K562 (cell line): Measurements from ENCODE around the gene DLGAP1. TPM values are rescaled to one million over a fixed set of nuclear protein-coding genes. Genes with fewer than 3 reads are reported as not detected.

Experiments
- ATAC-seq: fragments of 200-7000 bp; cut with Tn5 transposase; 3 replicates; pipeline ENCODE4 v1.9.1; 2020; ENCODE audit warnings: moderate library complexity
- BruUV-seq: library from RNA; stranded (reverse); fragments of 400-500 nt; replicated peaks from 2 replicates; lab custom pipeline; 2021; lab: Mats Ljungman, UMichigan
- CTCF ChIA-PET: fragments of 300-600 bp; formaldehyde crosslinking; extraction: SDS; loops from one replicate; lab custom pipeline; 2021; ENCODE audit warnings: low intra/inter-chr PET ratio; lab: Yijun Ruan, JAX
- POLR2A ChIA-PET: fragments of 300-600, 350-650 bp; sonication (Branson Sonifier 250); formaldehyde crosslinking; extraction: SDS; loops from one replicate; lab custom pipeline; 2021; ENCODE audit warnings: antibody characterized with exemption, inconsistent platforms; lab: Yijun Ruan, JAX
- DNase-seq, 4 experiments: peaks; one replicate each; pipeline versions ENCODE4 v3.0.0 to v3.0.0-alpha.2; 2011 to 2018; ENCODE audit warnings: low spot score in 3 of 4, mixed read lengths in 3 of 4; ENCODE audit errors: extremely low read depth in 1 of 4
- FAIRE-seq: peaks from 2 replicates; lab custom pipeline; 2011; peaks lifted over from hg19 to GRCh38; lab: Jason Lieb, UNC
- H2AFZ ChIP-seq: 2 replicates; pipeline ENCODE4 v1.6.0; 2011; ENCODE audit warnings: low read depth, low read length, control low read depth, inconsistent platforms
- H3K27ac ChIP-seq: fragments of 200-600 bp; 3 replicates; pipeline ENCODE4 v1.8.0; 2011; ENCODE audit warnings: low read depth, mild to moderate bottlenecking, control low read depth, inconsistent platforms, low read length, moderate library complexity, mixed read lengths; ENCODE audit errors: extremely low read depth
- H3K27me3 ChIP-seq, 2 experiments: fragments of 300-600 bp in 1 of 2; 2 replicates in 1 of 2; 3 replicates in 1 of 2; pipeline versions ENCODE4 v1.6.0 to v1.8.0; 2011; ENCODE audit warnings: inconsistent platforms in 2 of 2, low read length in 2 of 2, mild to moderate bottlenecking in 1 of 2, mixed read lengths in 1 of 2, moderate library complexity in 1 of 2; ENCODE audit not compliant: control insufficient read depth in 2 of 2, insufficient read depth in 2 of 2
- H3K36me3 ChIP-seq: fragments of 300-600 bp; 3 replicates; pipeline ENCODE4 v1.8.0; 2011; ENCODE audit warnings: mild to moderate bottlenecking, low read length, inconsistent platforms; ENCODE audit not compliant: control insufficient read depth, insufficient read depth
- H3K4me1 ChIP-seq, 2 experiments: fragments of 200-600 bp in 1 of 2; replicated peaks in 1 of 2; 2 replicates in 1 of 2; 3 replicates in 1 of 2; pipeline versions ENCODE4 v1.5.1 to v1.8.0; 2011; ENCODE audit warnings: inconsistent platforms in 2 of 2, low read length in 2 of 2, mild to moderate bottlenecking in 1 of 2, mixed read lengths in 1 of 2, moderate library complexity in 1 of 2; ENCODE audit not compliant: control insufficient read depth in 2 of 2, insufficient read depth in 2 of 2
- H3K4me2 ChIP-seq: 2 replicates; pipeline ENCODE4 v1.6.1; 2011; ENCODE audit warnings: low read length, control low read depth, inconsistent platforms, mixed read lengths; ENCODE audit not compliant: insufficient read depth
- H3K4me3 ChIP-seq: fragments of 200-600 bp; sonication (generic), shearing (Covaris generic); 2 replicates; pipeline ENCODE4 v1.5.1; 2016; ENCODE audit warnings: control low read depth, inconsistent platforms
- H3K79me2 ChIP-seq: fragments of 200-600 bp; 3 replicates; pipeline ENCODE4 v1.8.0; 2011; ENCODE audit warnings: low read length, inconsistent platforms; ENCODE audit not compliant: control insufficient read depth, insufficient read depth
- H3K9ac ChIP-seq, 2 experiments: 2 replicates each; pipeline versions ENCODE4 v1.6.0 to v1.6.1; 2011; ENCODE audit warnings: low read depth in 2 of 2, low read length in 2 of 2, control low read depth in 1 of 2, inconsistent platforms in 1 of 2, mild to moderate bottlenecking in 1 of 2, mixed read lengths in 1 of 2; ENCODE audit not compliant: insufficient read depth in 1 of 2
- H3K9me1 ChIP-seq: one replicate; pipeline ENCODE4 v1.6.0; 2011; ENCODE audit warnings: inconsistent platforms, mild to moderate bottlenecking, low read length, moderate library complexity; ENCODE audit not compliant: control insufficient read depth, insufficient read depth
- H3K9me3 ChIP-seq: replicated peaks from 2 replicates; pipeline ENCODE4 v1.5.1; 2011; ENCODE audit warnings: low read depth, low read length, inconsistent platforms; ENCODE audit not compliant: control insufficient read depth, insufficient read depth
- H4K20me1 ChIP-seq: replicated peaks from 2 replicates; pipeline ENCODE4 v1.6.1; 2011; ENCODE audit warnings: low read length, inconsistent platforms, mixed read lengths; ENCODE audit not compliant: control insufficient read depth, insufficient read depth
- CHD2 ChIP-seq: IDR thresholded peaks from 2 replicates; pipeline ENCODE4 v1.6.1; 2011; ENCODE audit warnings: low read depth, low read length
- CXXC5 ChIP-seq: fragments of 250-450 bp; sonication (Bioruptor Pico); IDR thresholded peaks from 2 replicates; pipeline ENCODE4 v1.8.0; 2022; ENCODE audit warnings: inconsistent platforms, mild to moderate bottlenecking, moderate library complexity
- ELK3 ChIP-seq: fragments of 450-650 bp; formaldehyde crosslinking; IDR thresholded peaks from 2 replicates; pipeline ENCODE4 v1.4.0; 2020; ENCODE audit warnings: mild to moderate bottlenecking
- EP300 ChIP-seq: IDR thresholded peaks from 2 replicates; pipeline ENCODE4 v1.6.1; 2012; ENCODE audit warnings: low read length, improper control_type of control experiment
- LEF1 ChIP-seq: fragments of 450-650 bp; IDR thresholded peaks from 2 replicates; pipeline ENCODE4 v1.6.1; 2016; ENCODE audit warnings: mild to moderate bottlenecking
- NBN ChIP-seq: fragments of 450-650 bp; IDR thresholded peaks from 2 replicates; pipeline ENCODE4 v1.6.1; 2016; ENCODE audit warnings: low read depth, mild to moderate bottlenecking
- RBBP5 ChIP-seq: fragments of 200-600 bp; sonication (generic); IDR thresholded peaks from 2 replicates; pipeline ENCODE4 v1.6.1; 2012; ENCODE audit warnings: borderline replicate concordance, mild to moderate bottlenecking, low read length, control low read depth, inconsistent platforms; ENCODE audit not compliant: insufficient read depth, poor library complexity, severe bottlenecking
- SREBF1 ChIP-seq: fragments of 150-350 bp; IDR thresholded peaks from 2 replicates; pipeline ENCODE4 v1.6.1; 2014; ENCODE audit warnings: antibody characterized with exemption, low read depth, low read length, borderline replicate concordance
- ZKSCAN8 ChIP-seq: fragments of 200-800 bp; sonication (Bioruptor generic); IDR thresholded peaks from 2 replicates; pipeline ENCODE4 v1.6.1; 2016; ENCODE audit warnings: missing genetic modification characterization, missing compliant biosample characterization
- WGBS: fragments of 100-300 bp; shearing (Covaris generic); methylation state at CpG from one replicate; pipeline ENCODE4 v1.1.6; 2016; ENCODE audit warnings: low coverage, mixed read lengths; ENCODE audit not compliant: insufficient coverage; ENCODE audit errors: missing lambda C conversion rate; 5-methylcytosine and 5-hydroxymethylcytosine counted together
- in situ Hi-C: fragments of 300-500 bp; cut with MboI; formaldehyde crosslinking; loops from 4 replicates; pipeline ENCODE4 v1.15.0; 2018; ENCODE audit warnings: inconsistent platforms, mixed read lengths
- intact Hi-C: fragments of 100-400 bp; cut with micrococcal nuclease; formaldehyde crosslinking; loops from 2 replicates; pipeline ENCODE4 v1.14.2; 2022
- polyA plus RNA-seq, 8 experiments: library from polyadenylated mRNA; depleted of rRNA in 4 of 8; stranded (reverse) in 5 of 8; unstranded in 3 of 8; fragments of >200 nt; fragmentation: Nextera tagmentation in 2 of 8; fragmentation: Illumina TruSeq in 1 of 8; extraction: Ambion mirVana in 2 of 8; extraction: Trizol in 1 of 8; gene quantifications; 2 replicates each; pipeline versions ENCODE4 v1.2.1 to v1.2.3, GENCODE V29; 2011 to 2014; ENCODE audit warnings: inconsistent platforms in 1 of 8, missing spikeins in 1 of 8
- total RNA-seq, 7 experiments: library from RNA; depleted of rRNA in 6 of 7; stranded (reverse); fragments of >200 nt in 6 of 7; fragmentation: Illumina TruSeq in 2 of 7; extraction: Trizol in 2 of 7; gene quantifications; 2 replicates each; pipeline versions ENCODE4 v1.2.1 to v1.2.3, GENCODE V29; 2011 to 2021; ENCODE audit warnings: low replicate concordance in 1 of 7
- TF ChIP-seq, protein P1 (sequence below), 2 experiments: fragments of 450-650 bp in 1 of 2; sonication (generic) in 1 of 2; formaldehyde crosslinking in 1 of 2; IDR thresholded peaks; 2 replicates each; pipeline versions ENCODE4 v1.7.1 to v1.9.0; 2016 to 2022; ENCODE audit warnings: inconsistent platforms in 1 of 2, mild to moderate bottlenecking in 1 of 2, missing genetic modification reagents in 1 of 2

DLGAP1 gene
- total and polyA plus RNA-seq, 9 of the 15 experiments (the other 6 are each of a cell fraction or from before 2014, with no cell fraction given): 0.04 to 0.22 (median 0.08) TPM

- H4K20me1 ChIP-seq: no peaks in the 10 kb centered on the region
- H3K36me3 ChIP-seq: no peaks in the 10 kb centered on the region
- no peaks in the 10 kb centered on the region for H3K79me2 ChIP-seq
- ChIA-PET CTCF (no interaction called here), POLR2A (interaction anchor here (1.0 to 1.4 kb wide), 2 partner anchors 17 to 33 kb away, joined by 4 read pairs; no protein-coding TSS in a partner anchor)
- BruUV-seq: no TSS peak
- ATAC-seq (no peak), DNase-seq (no peak), FAIRE-seq (no peak)
- H3K27me3 ChIP-seq: no peaks in the 10 kb centered on the region; a peak in 2 of 5 replicates
- H3K9ac ChIP-seq: no peak overlapping the region
- intact Hi-C loops: no loop called here
- in situ Hi-C loops: no loop called here
- no peaks in the 10 kb centered on the region for H3K9me3 ChIP-seq
- WGBS: under 1% methylated on average over 4 of the region's 4 CpGs
- H3K9me1 ChIP-seq: no peaks in the 10 kb centered on the region
- no peak overlapping the region for H3K4me2 ChIP-seq
- H3K27ac ChIP-seq: no peak overlapping the region
- H3K4me3 ChIP-seq: no peak overlapping the region
- no peaks in the 10 kb centered on the region for H3K4me1 ChIP-seq
- H2AFZ ChIP-seq: no peak overlapping the region
- TF ChIP-seq SREBF1 (no peak), EP300 (no peak), RBBP5 (no peak), ELK3 (CRISPR knock-in tag) (no peak), ZKSCAN8 (CRISPR knock-in tag) (no peak), LEF1 (no peak), CXXC5 (CRISPR knock-in tag) (no peak), CHD2 (no peak), NBN (no peak)
- TF ChIP-seq, protein P1, sequence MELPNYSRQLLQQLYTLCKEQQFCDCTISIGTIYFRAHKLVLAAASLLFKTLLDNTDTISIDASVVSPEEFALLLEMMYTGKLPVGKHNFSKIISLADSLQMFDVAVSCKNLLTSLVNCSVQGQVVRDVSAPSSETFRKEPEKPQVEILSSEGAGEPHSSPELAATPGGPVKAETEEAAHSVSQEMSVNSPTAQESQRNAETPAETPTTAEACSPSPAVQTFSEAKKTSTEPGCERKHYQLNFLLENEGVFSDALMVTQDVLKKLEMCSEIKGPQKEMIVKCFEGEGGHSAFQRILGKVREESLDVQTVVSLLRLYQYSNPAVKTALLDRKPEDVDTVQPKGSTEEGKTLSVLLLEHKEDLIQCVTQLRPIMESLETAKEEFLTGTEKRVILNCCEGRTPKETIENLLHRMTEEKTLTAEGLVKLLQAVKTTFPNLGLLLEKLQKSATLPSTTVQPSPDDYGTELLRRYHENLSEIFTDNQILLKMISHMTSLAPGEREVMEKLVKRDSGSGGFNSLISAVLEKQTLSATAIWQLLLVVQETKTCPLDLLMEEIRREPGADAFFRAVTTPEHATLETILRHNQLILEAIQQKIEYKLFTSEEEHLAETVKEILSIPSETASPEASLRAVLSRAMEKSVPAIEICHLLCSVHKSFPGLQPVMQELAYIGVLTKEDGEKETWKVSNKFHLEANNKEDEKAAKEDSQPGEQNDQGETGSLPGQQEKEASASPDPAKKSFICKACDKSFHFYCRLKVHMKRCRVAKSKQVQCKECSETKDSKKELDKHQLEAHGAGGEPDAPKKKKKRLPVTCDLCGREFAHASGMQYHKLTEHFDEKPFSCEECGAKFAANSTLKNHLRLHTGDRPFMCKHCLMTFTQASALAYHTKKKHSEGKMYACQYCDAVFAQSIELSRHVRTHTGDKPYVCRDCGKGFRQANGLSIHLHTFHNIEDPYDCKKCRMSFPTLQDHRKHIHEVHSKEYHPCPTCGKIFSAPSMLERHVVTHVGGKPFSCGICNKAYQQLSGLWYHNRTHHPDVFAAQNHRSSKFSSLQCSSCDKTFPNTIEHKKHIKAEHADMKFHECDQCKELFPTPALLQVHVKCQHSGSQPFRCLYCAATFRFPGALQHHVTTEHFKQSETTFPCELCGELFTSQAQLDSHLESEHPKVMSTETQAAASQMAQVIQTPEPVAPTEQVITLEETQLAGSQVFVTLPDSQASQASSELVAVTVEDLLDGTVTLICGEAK (IDR thresholded peaks at IDR 0.05): no peak
- TF ChIP-seq, protein P1 (CRISPR knock-in tag; IDR thresholded peaks at IDR 0.05): no peak
These were observed 702.0 kb downstream of the DLGAP1 start for GRCh38 chr18:3753106-3753505.
